HepG2 (cell line): Measurements from ENCODE around the gene NAT9. TPM values are rescaled to one million over a fixed set of nuclear protein-coding genes. Genes with fewer than 3 reads are reported as not detected.
A peak's percentile ranks its signal among the peaks of the same experiment; 100 is the strongest.

ENCODE experiments used
- CEBPB ChIP-seq: IDR thresholded peaks from 2 replicates; pipeline ENCODE4 v1.6.1; 2011; ENCODE audit warnings: low read depth, low read length, improper control_type of control experiment, borderline replicate concordance
- CENPBD1 ChIP-seq: sonication (generic); formaldehyde crosslinking; IDR thresholded peaks from 2 replicates; pipeline ENCODE4 v1.8.0; 2022; ENCODE audit warnings: missing genetic modification reagents, low read depth, mild to moderate bottlenecking, borderline replicate concordance
- HNRNPK ChIP-seq: fragments of 200-400 bp; formaldehyde crosslinking; IDR thresholded peaks from 2 replicates; pipeline ENCODE4 v1.6.1; 2018; ENCODE audit warnings: low read length, low read depth, moderate library complexity, mild to moderate bottlenecking; ENCODE audit not compliant: poor library complexity, severe bottlenecking
- MBNL3 ChIP-seq: fragments of 250-450 bp; sonication (Bioruptor Pico); conservative IDR thresholded peaks from 2 replicates; pipeline ENCODE4 v1.8.0; 2022; ENCODE audit warnings: mild to moderate bottlenecking, inconsistent platforms
- MTA1 ChIP-seq: sonication (generic); formaldehyde crosslinking; IDR thresholded peaks from 2 replicates; pipeline ENCODE4 v1.4.0; 2020; ENCODE audit warnings: missing genetic modification reagents, mild to moderate bottlenecking, borderline replicate concordance
- POLR2A ChIP-seq, 2 experiments: IDR thresholded peaks; 2 replicates each; pipeline ENCODE4 v1.6.1; 2011; ENCODE audit warnings: low read depth in 2 of 2, low read length in 2 of 2, mild to moderate bottlenecking in 1 of 2, moderate library complexity in 1 of 2; ENCODE audit not compliant: insufficient read depth in 1 of 2
- STAG1 ChIP-seq: sonication (generic); formaldehyde crosslinking; IDR thresholded peaks from 2 replicates; pipeline ENCODE4 v1.4.0; 2020; ENCODE audit warnings: missing genetic modification reagents
- TBL1XR1 ChIP-seq: fragments of 150-350 bp; IDR thresholded peaks from 2 replicates; pipeline ENCODE4 v1.6.1; 2014; ENCODE audit warnings: borderline replicate concordance, low read length; ENCODE audit not compliant: partially characterized antibody
- ZBTB7A ChIP-seq: sonication (generic); formaldehyde crosslinking; IDR thresholded peaks from 2 replicates; pipeline ENCODE4 v1.8.0; 2022; ENCODE audit warnings: mild to moderate bottlenecking, missing genetic modification reagents
- ZNF10 ChIP-seq: sonication (generic); formaldehyde crosslinking; IDR thresholded peaks from 2 replicates; pipeline ENCODE4 v1.4.0; 2020; ENCODE audit warnings: mild to moderate bottlenecking, low read depth, missing genetic modification reagents, borderline replicate concordance
- ZNF142 ChIP-seq: sonication (generic); formaldehyde crosslinking; IDR thresholded peaks from 2 replicates; pipeline ENCODE4 v1.4.0; 2020; ENCODE audit warnings: missing genetic modification reagents
- ZNF20 ChIP-seq: sonication (generic); formaldehyde crosslinking; IDR thresholded peaks from 2 replicates; pipeline ENCODE4 v1.4.0; 2020; ENCODE audit warnings: mild to moderate bottlenecking, moderate library complexity, missing genetic modification reagents
- ZNF605 ChIP-seq: sonication (generic); formaldehyde crosslinking; IDR thresholded peaks from 2 replicates; pipeline ENCODE4 v1.8.0; 2022; ENCODE audit warnings: mild to moderate bottlenecking, missing genetic modification reagents
- ZNF644 ChIP-seq: IDR thresholded peaks from 2 replicates; pipeline ENCODE4 v1.6.1; 2016; ENCODE audit warnings: low read depth
- ZNF660 ChIP-seq: sonication (generic); formaldehyde crosslinking; IDR thresholded peaks from 2 replicates; pipeline ENCODE4 v1.5.1; 2020; ENCODE audit warnings: mild to moderate bottlenecking, low read depth, missing genetic modification reagents, borderline replicate concordance
- ZNF775 ChIP-seq: sonication (generic); formaldehyde crosslinking; IDR thresholded peaks from 2 replicates; pipeline ENCODE4 v1.4.0; 2020; ENCODE audit warnings: missing genetic modification reagents, mild to moderate bottlenecking, moderate library complexity, borderline replicate concordance
- polyA plus RNA-seq, 8 experiments: library from polyadenylated mRNA; depleted of rRNA in 3 of 8; stranded (reverse) in 7 of 8; unstranded in 1 of 8; fragments of >200 nt; fragmentation: Illumina TruSeq in 4 of 8; extraction: Trizol in 4 of 8; gene quantifications; 2 replicates each; pipeline versions ENCODE4 v1.2.1 to v1.2.3, GENCODE V29; 2011 to 2016; ENCODE audit warnings: low read depth in 4 of 8, missing spikeins in 1 of 8, mixed read lengths in 1 of 8; ENCODE audit not compliant: insufficient read depth in 1 of 8
- total RNA-seq, 5 experiments: library from RNA; depleted of rRNA; stranded (reverse); fragments of >200 nt; fragmentation: Illumina TruSeq; extraction: Trizol; gene quantifications; 2 replicates each; pipeline ENCODE4 v1.2.3, GENCODE V29; 2016; ENCODE audit warnings: low read depth in 1 of 5
- TF ChIP-seq, protein P1 (sequence below): sonication (generic); formaldehyde crosslinking; IDR thresholded peaks from 2 replicates; pipeline ENCODE4 v1.4.0; 2020; ENCODE audit warnings: missing genetic modification reagents, borderline replicate concordance
- TF ChIP-seq, protein P2 (sequence below): sonication (generic); formaldehyde crosslinking; IDR thresholded peaks from 2 replicates; pipeline ENCODE4 v1.4.0; 2020; ENCODE audit warnings: missing genetic modification reagents, low read depth, mild to moderate bottlenecking, borderline replicate concordance
- TF ChIP-seq, protein P3 (sequence below): sonication (generic); formaldehyde crosslinking; IDR thresholded peaks from 2 replicates; pipeline ENCODE4 v1.5.0; 2020; ENCODE audit warnings: mild to moderate bottlenecking, missing genetic modification reagents, moderate library complexity

NAT9 gene
- total and polyA plus RNA-seq, 2 of the 13 experiments (the other 11 are each of a cell fraction or from before 2014, with no cell fraction given), result 39.7 to 44.2 TPM

DNA sequence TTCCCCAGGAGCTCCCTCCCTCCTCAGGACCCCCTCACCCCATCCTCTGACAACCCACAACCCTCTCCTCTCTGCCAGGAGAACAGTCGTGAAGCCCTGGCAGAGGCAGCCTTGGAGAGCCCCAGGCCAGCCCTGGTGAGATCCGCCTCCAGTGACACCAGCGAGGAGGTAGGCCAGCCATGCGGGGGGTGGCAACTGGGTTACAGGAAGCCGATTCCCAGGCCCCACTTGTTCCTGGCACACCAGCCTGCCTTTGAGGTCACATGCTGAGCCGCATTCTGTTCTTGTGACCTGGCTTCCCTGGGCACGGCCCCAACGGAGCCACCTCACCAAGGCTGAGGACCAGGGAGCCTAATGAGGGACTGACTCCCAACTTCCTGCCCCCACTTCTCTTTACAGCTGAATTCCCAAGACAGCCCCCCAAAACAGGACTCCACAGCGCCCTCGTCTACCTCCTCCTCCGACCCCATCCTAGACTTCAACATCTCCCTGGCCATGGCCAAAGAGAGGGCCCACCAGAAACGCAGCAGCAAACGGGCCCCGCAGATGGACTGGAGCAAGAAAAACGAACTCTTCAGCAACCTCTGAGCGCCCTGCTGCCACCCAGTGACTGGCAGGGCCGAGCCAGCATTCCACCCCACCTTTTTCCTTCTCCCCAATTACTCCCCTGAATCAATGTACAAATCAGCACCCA lies 7.9 kb downstream of the NAT9 start (continued):
- TF ChIP-seq ZNF142 (no peak), ZNF20 (no peak), ZNF10 (CRISPR knock-in tag) (no peak), ZNF775 (CRISPR knock-in tag) (no peak), ZBTB7A (CRISPR knock-in tag) (no peak), ZNF660 (no peak), ZNF644 (CRISPR knock-in tag) (no peak), MTA1 (CRISPR knock-in tag) (peak; percentile 37; the same call in 1 of the 2 replicates), HNRNPK (no peak), TBL1XR1 (no peak), POLR2A (IDR thresholded peaks at IDR 0.05; ENCODE audit: insufficient read depth in 1 of 2, low read depth in 2 of 2, low read length in 2 of 2) (peak in 1 of 2 experiments; percentile 47; a peak in 1 of 4 replicates), STAG1 (CRISPR knock-in tag) (peak; percentile 22; the same call in 1 of the 2 replicates), MBNL3 (CRISPR knock-in tag) (no peak), CEBPB (no peak), CENPBD1 (CRISPR knock-in tag) (no peak), ZNF605 (CRISPR knock-in tag) (no peak)
- TF ChIP-seq, protein P1, sequence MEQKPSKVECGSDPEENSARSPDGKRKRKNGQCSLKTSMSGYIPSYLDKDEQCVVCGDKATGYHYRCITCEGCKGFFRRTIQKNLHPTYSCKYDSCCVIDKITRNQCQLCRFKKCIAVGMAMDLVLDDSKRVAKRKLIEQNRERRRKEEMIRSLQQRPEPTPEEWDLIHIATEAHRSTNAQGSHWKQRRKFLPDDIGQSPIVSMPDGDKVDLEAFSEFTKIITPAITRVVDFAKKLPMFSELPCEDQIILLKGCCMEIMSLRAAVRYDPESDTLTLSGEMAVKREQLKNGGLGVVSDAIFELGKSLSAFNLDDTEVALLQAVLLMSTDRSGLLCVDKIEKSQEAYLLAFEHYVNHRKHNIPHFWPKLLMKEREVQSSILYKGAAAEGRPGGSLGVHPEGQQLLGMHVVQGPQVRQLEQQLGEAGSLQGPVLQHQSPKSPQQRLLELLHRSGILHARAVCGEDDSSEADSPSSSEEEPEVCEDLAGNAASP, result no peak
- TF ChIP-seq, protein P2, sequence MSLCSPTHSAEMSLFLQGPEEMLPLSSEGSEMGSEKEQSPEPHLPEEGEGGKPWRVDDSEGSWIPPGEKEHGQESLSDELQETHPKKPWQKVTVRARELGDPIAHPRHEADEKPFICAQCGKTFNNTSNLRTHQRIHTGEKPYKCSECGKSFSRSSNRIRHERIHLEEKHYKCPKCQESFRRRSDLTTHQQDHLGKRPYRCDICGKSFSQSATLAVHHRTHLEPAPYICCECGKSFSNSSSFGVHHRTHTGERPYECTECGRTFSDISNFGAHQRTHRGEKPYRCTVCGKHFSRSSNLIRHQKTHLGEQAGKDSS (CRISPR knock-in tag), result no peak
- TF ChIP-seq, protein P3, sequence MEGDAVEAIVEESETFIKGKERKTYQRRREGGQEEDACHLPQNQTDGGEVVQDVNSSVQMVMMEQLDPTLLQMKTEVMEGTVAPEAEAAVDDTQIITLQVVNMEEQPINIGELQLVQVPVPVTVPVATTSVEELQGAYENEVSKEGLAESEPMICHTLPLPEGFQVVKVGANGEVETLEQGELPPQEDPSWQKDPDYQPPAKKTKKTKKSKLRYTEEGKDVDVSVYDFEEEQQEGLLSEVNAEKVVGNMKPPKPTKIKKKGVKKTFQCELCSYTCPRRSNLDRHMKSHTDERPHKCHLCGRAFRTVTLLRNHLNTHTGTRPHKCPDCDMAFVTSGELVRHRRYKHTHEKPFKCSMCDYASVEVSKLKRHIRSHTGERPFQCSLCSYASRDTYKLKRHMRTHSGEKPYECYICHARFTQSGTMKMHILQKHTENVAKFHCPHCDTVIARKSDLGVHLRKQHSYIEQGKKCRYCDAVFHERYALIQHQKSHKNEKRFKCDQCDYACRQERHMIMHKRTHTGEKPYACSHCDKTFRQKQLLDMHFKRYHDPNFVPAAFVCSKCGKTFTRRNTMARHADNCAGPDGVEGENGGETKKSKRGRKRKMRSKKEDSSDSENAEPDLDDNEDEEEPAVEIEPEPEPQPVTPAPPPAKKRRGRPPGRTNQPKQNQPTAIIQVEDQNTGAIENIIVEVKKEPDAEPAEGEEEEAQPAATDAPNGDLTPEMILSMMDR (CRISPR knock-in tag), result peak; percentile 24; the same call in 1 of the 2 replicates
